Hair follicular keratinocyte (primary cell): ENCODE measurements around the gene SUV39H1. TPM values are rescaled to one million over a fixed set of nuclear protein-coding genes. Genes with fewer than 3 reads are reported as not detected.

Experiments
- total RNA-seq: library from RNA; depleted of rRNA; stranded (reverse); fragments of >200 nt; gene quantifications from 2 replicates; pipeline ENCODE4 v1.2.3, GENCODE V29; 2015

Gene SUV39H1, protein sequence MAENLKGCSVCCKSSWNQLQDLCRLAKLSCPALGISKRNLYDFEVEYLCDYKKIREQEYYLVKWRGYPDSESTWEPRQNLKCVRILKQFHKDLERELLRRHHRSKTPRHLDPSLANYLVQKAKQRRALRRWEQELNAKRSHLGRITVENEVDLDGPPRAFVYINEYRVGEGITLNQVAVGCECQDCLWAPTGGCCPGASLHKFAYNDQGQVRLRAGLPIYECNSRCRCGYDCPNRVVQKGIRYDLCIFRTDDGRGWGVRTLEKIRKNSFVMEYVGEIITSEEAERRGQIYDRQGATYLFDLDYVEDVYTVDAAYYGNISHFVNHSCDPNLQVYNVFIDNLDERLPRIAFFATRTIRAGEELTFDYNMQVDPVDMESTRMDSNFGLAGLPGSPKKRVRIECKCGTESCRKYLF
- total RNA-seq = 6.3 and 21.6 TPM in 2 replicates

DNA sequence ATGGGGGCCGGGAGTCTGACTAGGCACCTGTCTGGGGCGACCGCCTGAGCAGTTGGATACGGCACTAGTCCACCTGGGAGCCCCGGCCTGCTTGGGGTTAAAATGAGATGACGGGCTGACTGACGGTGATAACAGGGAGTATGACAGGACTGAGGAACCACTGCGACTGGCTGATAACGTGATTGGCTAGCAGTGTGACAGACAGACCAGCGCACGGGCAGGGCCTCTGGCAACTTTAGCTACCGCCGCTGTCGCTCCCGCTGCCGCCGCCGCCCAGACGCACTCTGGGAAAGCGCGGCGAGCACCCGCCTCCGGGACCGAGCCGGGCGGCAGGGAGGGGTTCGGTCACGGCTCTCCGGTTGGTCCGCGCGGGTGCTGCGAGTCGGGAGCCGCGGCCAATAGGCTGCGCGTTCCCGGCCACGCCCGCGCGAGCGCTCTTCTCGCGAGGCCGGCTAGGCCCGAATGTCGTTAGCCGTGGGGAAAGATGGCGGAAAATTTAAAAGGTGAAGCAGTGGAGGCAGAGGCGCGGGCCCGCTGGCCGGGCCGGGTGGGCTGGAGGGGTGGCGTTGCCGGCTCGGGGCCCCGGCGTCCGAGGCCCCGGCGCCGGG lies at the start of gene SUV39H1:
SUV39H1 (plus strand) TSS at position 434 of the 608 bp plus-strand sequence; CDS start at position 485, 51 bp downstream.

DNA sequence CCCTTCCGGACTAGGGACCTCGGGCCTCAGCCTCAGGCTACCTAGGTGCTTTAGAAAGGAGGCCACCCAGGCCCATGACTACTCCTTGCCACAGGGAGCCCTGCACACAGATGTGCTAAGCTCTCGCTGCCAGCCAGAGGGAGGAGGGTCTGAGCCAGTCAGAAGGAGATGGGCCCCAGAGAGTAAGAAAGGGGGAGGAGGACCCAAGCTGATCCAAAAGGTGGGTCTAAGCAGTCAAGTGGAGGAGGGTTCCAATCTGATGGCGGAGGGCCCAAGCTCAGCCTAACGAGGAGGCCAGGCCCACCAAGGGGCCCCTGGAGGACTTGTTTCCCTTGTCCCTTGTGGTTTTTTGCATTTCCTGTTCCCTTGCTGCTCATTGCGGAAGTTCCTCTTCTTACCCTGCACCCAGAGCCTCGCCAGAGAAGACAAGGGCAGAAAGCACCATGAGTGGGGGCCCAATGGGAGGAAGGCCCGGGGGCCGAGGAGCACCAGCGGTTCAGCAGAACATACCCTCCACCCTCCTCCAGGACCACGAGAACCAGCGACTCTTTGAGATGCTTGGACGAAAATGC lies 13.0 kb upstream of the SUV39H1 start, which contains the start of gene WAS:
WAS (plus strand) TSS at position 389 of the 572 bp plus-strand sequence; CDS start at position 444, 55 bp downstream.

Other genes with a start within 250 kb of the SUV39H1 start
- 146 and 167 TPM in 2 replicates for gene SLC38A5, start 226.5 kb upstream of the SUV39H1 start, total RNA-seq
- 109 and 125 TPM in 2 replicates for gene FTSJ1, start 220.5 kb upstream of the SUV39H1 start, total RNA-seq
- 38.1 and 63.6 TPM in 2 replicates for gene PORCN, start 187.7 kb upstream of the SUV39H1 start, total RNA-seq
- gene EBP, start 174.9 kb upstream of the SUV39H1 start, total RNA-seq = 198 and 217 TPM in 2 replicates
- gene TBC1D25, start 157.0 kb upstream of the SUV39H1 start, total RNA-seq = 8.7 and 11.5 TPM in 2 replicates
- 161 and 180 TPM in 2 replicates for gene RBM3, start 122.2 kb upstream of the SUV39H1 start, total RNA-seq
- gene WDR13, start 99.2 kb upstream of the SUV39H1 start, total RNA-seq = 93.5 and 146 TPM in 2 replicates
- 0.16 TPM in 1 of 2 replicates, not detected in the other for gene WAS, start 12.9 kb upstream of the SUV39H1 start, total RNA-seq
- gene GLOD5, start 65.0 kb downstream of the SUV39H1 start, total RNA-seq = not detected in 2 replicates
- gene GATA1, start 89.9 kb downstream of the SUV39H1 start, total RNA-seq = not detected in 2 replicates
- gene HDAC6, start 105.3 kb downstream of the SUV39H1 start, total RNA-seq = 26.1 and 29.4 TPM in 2 replicates
- not detected in 2 replicates for gene ERAS, start 129.8 kb downstream of the SUV39H1 start, total RNA-seq
- 7.1 and 10.5 TPM in 2 replicates for gene PCSK1N, start 138.9 kb downstream of the SUV39H1 start, total RNA-seq
- 71.7 and 75.1 TPM in 2 replicates for gene TIMM17B, start 201.0 kb downstream of the SUV39H1 start, total RNA-seq
- gene PQBP1, start 201.2 kb downstream of the SUV39H1 start, total RNA-seq = 49.7 and 69.4 TPM in 2 replicates
- 22.4 and 28.7 TPM in 2 replicates for gene SLC35A2, start 214.9 kb downstream of the SUV39H1 start, total RNA-seq
- 9.4 and 14.8 TPM in 2 replicates for gene PIM2, start 222.3 kb downstream of the SUV39H1 start, total RNA-seq